Effector CD8-positive, alpha-beta T cell (primary cell): ENCODE results near the gene ITPRIP.

Experiments
- DNase-seq: peaks from one replicate; lab custom pipeline; 2025; lab: John Stamatoyannopoulos, UW

Gene ITPRIP

DNA sequence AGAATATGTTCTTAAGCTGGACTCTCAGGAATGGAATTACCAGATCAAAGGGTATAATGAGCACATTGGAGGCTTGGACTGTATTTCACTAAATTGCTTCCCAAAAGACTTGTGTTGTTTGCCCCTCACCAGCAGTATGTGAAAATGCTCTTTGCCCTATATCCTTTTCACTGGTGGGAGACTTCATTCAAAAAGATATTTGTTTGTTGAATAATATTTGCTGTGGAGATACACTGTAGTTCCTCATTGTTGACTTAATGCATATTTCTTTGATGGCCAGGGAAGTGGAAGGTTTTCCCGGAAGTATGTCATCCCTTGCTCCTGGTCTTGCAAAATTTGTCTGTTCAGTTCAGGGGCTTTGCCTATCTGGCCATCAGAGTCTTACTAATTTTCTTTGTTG is 49.9 kb downstream of the ITPRIP start:
- DNase-seq = no peak

DNA sequence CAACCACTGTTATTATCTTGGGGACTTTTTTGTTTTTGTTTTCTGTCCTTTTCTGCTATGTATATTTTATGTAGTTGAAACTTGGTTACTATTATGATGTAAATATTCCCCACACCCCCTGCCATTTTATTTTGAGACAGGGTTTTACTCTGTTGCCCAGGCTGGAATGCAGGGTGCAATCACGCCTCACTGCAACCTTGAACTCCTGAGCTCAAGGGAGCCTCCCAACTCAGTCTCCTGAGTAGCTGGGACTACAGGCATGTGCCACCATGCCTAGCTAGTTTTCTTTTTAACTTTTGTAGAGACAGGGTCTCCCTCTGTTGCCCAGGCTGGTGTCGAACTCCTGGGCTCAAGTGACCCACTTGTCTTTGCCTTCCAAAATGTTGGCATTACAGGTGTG is 51.3 kb downstream of the ITPRIP start:
- no peak for DNase-seq

DNA sequence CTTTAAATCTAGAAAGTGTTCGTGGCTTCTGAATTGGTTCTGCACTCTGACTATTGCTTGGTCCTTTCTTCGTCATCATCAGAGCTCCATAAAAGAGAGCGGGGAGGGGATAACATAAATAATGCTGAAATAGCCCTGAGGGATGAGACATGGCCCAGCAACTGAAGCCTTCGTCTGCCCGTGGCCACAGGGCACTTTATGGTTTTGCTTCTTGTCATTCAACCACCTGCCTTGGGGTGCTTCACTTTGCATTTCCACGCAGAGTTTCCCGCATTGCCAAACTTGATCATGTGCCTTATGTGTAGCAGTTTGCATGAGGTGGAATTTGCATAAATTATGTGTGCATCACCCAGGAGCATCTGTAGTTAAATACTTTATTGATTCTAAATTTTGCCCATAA is 53.4 kb downstream of the ITPRIP start:
- DNase-seq = no peak

DNA sequence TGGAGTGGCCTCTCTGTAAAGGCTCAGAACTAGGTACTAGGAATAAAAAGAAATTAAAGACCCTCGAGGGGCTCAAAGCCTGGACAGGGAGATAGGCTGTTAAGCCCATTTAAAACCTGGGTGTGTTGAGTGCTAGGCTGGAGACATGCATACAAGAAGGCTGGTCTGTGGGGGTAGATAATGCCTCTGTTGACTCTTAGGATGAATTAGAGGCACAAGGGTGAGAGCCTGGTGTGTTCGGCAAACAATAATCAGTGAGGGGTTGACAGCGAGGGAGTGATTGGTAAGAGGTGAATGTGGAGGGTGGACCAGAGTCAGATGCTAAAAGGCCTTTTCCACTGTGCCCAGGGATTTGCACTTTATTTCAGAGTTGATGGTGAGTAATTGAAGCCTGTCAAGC is 56.6 kb downstream of the ITPRIP start:
- no peak for DNase-seq

DNA sequence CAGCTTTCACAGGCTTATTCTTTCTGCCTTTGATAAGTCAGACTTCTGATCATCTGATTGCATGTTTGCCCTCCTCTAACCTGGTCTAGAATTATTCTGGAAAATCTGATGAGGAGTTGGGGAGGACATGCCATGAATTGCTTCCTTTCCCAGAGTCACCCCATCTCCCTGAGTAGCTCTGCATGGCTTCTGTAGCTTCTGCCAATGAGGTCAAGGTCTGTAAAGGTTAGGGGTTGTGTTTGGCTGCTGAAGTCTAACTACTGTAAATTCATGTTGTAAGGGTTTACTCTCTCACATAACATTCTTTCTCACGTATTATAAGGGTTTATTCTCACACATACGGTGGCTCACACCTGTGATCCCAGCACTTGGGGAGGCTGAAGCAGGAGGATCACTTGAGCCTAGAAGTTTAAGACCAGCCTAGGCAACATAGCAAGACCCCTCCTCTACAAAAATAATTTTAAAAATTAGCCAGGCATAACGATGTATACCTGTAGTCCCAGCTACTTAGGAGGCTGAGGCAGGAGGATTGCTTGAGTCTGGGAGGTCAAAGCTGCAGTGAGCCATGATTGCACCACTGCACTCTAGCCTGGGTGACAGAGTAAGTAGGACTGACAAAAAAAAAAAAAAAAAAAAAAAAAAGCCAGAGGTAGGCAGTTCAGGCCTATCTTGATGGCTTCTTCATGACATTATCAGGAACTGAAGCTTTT is 58.6 kb downstream of the ITPRIP start:
- DNase-seq = no peak

DNA sequence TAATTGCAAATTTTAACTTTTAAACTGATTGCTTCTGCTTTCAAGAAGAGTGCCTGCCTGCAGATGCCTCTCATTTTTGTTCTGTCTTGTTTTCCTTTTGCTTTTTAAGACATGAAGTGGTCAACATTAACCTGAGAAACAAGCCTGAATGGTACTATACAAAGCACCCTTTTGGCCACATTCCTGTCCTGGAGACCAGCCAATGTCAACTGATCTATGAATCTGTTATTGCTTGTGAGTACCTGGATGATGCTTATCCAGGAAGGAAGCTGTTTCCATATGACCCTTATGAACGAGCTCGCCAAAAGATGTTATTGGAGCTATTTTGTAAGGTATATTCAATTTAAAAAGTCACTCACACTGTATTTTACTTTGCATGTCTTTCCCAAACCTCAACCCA is 60.5 kb downstream of the ITPRIP start:
- no peak for DNase-seq

DNA sequence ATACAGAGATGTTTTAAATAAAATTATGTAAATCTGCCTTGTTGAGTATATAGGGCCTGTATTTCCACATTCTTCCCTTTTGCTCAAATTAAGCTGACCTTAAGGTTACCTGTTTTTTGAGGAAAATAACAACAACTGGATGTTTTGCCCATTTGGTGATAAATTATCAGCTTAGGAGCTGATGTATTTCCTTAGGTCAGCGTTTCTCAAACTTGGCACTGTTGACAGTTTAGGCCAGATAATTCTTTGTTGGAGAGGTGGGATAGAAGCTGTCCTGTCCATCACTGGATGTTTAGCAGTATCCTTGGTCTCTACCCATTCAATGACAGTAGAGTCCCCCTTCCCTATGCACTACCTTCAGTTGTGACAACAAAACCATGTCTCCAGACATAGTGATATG is 62.1 kb downstream of the ITPRIP start:
- no peak for DNase-seq

DNA sequence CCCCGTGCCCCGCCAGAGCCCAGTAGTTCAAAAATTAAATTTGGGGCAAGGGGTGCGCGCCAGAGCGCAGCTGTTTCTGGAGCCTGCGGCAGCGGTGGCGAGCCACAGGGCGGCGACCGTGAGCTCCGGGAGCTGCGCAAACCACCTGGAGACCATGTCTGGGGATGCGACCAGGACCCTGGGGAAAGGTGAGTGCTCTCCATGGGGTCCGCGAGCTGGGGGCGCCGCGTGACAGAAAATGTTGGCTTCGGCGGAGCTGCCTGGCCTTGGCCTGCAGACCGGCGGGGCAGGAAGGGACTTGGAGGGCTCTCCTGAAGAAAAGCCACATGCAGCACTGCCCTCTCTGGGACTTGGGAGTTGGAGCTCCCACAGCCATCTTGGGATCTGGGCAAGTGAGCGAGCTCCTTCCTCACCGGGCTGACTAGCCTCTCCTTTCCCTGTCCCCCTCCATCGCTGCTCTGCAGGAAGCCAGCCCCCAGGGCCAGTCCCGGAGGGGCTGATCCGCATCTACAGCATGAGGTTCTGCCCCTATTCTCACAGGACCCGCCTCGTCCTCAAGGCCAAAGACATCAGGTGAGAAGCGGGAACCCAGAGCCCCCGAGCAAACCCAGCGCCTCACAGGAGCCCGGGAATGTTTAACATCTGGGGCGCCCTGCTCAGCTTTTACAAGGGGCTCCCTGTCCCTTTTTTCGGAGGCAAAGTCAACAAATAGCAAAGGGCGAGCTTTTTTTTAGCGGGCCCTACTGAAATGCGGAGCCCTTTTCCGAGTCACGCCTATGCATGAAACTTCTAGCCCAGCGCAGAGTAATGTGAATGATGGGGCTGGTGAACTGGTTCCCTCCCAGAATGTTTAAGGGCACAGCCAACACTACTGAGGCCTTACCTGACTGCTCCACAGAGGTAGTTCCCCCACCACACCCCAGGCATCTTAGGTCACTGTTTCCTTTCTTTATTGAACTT is 63.2 kb downstream of the ITPRIP start:
- peak; percentile 12 for DNase-seq

DNA sequence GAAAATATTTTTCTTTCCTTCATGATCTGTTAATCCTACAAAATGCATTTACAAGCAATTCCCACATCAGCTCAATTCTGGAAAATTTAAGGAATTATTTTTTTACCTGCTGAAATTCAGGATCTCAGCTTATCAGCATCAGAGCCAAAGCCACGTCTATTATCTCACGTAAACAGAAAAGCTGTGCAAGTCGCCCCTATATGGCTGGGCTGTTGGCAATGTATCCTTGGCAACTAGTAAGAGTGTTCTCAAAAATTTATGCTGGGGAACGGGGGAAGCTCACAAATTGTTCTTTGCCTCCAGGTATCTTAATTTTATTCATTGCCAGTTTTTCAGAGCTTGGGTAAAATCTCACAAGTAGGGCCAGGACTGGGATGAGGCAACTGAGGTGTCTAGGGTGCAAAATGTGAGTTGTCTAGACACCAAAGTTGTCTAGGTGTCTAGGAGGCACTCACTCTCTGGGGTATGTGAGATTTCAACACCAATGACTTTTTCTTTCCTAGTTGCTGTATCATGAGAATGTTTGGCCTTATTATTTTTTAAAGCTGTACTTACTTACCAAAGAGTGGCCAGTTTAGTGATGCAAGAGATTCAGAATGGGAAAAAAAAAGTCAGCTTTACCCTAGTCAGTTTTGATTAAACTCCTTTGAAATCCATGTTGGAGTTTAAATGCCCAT is 64.2 kb downstream of the ITPRIP start:
- no peak for DNase-seq

DNA sequence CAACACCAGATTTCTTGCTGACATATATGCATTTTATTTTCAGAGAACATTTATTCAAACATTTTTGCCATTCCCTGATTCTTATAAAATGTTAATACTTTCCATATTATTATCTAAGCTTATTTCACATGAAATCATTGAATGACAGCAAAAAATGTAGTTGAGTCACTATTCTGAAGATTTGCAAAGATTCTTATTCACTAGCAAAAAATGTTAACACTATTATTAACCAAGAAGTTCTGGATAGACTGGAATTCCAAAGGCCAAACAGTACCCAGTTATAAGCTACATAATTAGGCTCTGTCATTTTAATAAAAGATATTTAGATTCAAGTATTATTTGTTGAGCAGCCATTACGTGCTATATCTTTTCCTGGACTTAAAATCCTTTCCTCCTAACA is 65.0 kb downstream of the ITPRIP start:
- no peak for DNase-seq

DNA sequence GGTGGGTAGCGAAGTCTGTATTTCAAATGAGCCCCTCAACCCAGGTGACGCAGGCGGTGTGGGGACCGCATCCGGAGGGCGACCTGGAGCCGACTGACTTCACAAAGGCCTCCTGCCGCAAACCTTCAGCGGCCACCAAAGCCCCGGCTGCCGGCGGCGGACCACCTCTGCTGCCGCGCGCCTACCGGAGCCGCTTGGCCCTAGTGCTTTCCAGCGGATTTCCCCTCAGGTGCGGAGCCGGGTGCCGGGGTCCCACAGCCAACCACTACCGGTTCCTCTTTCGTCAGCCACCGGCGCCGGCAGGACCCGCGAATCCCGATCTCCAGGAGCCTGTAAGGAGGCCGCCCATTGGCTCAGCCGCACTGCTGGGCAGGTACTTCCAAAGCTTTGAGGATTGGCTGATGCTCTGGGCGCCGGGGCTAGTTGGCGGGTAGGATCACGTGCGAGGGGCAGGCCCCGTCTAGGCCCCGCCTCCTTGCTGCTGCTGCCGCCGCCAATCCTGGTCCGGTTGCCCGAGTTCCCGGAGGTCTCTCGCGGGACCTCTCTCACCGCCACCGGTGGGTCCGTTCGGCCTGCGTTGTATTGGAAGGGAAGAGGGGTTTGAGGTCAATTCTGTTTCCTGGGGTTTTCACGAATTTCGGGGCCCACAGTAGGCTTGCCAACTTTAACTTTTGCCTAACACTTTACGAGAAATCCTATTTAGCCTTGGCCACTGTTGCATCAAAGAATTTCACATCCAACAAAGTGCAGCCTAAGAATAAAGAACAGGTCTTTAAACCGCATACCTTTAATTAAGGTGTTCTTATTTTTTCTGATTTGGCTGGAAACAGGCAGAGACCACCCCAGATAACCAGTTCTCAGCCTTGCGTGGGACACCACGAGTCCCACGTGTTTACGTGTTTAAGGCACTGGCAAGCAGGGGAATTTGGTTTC is 69.3 kb downstream of the ITPRIP start, which contains the start of gene GSTO2:
Gene GSTO2, plus strand, starts transcription at position 472 of the 933 bp plus-strand sequence. CDS start 5,732 bp downstream, outside the sequence.
- DNase-seq = peak; percentile 96

DNA sequence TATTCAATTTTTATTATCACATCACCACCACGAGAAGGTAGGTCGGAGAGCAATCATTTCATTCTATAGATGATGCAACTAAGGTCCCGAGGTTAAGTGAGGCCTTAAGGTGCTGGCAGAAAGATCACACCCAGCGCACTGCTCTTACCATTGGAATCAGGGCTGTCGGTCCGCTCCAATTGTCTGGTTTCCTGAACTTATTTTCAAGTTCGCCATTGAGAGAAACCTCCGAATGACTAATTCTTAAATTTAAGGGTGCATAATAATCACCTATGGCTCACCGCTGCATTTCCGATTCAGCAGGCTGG is 69.9 kb downstream of the ITPRIP start:
- no peak for DNase-seq

DNA sequence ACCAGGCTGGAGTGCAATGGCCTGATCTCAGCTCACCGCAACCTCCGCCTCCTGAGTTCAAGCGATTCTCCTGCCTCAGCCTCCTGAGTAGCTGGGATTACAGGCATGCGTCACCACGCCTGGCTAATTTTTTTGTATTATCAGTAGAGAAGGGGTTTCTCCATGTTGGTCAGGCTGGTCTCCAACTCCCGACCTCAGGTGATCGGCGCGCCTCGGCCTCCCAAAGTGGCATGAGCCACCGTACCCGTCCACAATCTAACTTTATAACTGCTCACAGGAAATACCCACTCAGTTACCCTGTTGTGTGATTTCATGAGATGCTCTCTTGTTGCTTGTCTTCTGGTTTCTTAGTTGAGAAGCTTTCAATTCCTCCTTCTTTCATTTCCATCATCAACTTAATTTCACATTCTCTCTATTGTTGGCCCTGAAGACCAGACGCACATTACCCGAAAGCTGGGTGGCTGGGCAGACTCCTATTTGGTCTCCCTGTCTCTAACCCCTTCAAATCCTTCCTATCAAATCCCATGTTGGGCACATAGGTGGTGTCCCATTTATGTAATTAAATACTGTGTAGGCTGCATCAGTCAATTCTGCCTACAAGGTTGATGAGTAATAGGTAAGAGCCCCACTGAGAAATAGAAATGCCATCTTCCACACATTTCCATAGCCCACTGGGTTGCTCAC is 70.4 kb downstream of the ITPRIP start:
- DNase-seq = no peak

DNA sequence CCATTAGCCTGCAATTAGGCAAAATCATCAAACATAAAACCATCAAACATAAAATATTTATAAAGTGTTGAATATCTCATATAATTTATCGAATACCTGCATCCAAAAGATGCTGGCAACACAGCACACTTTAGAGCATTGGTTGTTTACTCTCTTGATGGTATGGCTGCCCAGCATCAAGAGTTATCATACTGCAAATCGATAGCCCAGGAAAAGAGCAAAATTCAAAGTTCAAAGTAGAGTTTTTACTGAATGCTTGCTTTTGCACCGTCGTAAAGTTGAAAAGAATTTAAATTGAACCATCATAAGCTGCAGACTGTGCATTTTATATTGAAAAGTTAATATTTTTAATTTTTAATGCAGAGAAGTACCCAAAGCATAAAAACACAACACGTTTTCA is 73.5 kb downstream of the ITPRIP start:
- no peak for DNase-seq

DNA sequence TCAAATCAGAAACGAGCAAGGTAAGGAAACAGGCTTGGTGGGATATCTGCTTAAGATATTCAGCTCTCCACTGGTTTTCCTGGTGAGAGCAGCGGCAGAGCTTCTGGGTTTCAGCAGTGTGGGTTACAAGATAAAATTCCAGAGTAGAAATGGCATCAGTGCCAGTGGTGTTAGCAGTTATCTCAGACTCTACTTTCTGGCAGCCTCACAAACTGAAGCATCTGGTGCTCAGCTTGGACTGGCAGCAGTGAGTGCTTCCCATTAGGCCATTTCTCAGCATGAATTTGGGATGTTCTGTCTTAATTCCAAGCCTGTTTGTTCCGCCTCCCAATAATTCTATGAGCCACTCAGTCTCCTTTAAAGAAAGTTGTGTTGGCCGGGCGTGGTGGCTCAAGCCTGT is 76.2 kb downstream of the ITPRIP start:
- DNase-seq = no peak

DNA sequence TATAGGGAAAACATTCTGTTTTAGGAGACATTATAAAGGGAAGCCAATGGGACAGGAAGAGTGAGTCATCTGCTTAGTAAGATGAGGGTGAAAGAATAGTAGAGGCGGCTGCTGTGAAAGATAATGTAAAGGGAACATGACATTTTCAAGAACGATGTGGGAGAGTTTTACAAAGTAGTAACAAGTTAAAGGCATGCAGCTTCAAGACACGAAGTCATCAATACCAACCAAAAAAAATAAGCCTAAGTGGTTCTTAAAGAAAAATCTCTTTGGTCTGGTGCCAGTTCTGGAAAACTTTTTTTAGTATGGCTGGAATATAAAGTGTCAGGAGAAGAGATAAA is 77.5 kb downstream of the ITPRIP start:
- no peak for DNase-seq

DNA sequence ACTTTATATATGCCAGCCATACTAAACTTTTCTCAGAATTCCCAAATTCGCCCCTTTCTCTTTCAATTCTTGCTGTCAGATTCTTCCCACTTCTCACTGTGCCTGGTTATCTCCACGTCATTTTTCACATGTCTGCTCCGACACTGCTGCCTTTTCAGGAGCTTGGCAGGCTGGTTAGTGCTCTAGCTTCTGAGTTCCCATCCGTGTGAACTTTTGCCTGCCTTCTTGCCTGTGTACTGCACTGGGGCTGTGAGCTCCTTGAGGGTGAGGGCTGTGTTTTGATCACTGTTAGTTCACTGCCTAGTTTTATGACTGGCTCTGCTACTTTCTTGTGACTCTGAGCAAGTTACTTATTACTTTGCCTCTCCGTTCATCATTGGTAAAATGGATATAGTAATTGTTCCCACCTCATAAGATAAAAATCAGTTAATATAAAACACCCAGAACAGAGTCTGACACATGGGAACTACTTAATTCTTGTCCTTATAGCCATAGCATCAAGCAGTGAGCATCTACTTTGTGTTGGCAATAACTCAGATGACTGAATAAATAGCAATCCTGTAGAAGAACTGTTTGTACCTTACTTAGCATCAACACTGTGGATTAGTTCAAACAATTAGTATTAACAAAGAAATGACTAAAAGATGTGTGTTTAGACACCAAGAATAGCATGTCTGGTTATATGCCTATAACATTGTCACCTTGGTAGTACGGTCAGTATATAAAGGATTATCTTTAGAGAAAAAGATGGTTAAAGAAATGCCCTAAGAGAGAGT is 78.1 kb downstream of the ITPRIP start:
- no peak for DNase-seq
